GM18498 (cell line): ENCODE measurements around the gene DEPDC5.
"Not testable (repeated sequence)": the region's sequence is repeated elsewhere in the genome, so short reads cannot be mapped to it uniquely, and the experiment has no call there.

Source experiments
- ATAC-seq: cut with Tn5 transposase; IDR thresholded peaks from one replicate; pipeline ENCODE4 v1.9.1; 2021; ENCODE audit warnings: mild to moderate bottlenecking, moderate library complexity; ENCODE audit not compliant: unreplicated experiment

DEPDC5 gene

DNA sequence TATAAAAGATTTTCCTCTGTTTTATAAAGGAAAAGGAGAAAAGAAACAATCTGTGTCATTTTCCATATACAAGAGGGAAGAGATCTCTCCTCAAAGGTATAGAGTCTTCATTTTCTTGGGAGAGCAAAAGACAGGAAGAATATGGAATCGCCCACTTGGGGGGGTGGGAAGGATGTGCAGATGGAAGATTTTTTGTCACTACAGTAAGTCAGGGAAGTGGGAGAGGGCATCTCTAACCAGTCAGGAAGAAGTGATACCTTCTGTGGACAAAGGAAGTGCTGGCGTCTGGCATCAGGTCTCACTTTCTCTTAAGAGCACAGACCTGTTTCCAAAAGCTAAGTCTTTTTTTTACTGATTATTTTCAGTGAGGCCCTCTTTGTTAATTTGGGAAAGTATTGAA, 5.3 kb upstream of the DEPDC5 start:
- ATAC-seq: no peak

DNA sequence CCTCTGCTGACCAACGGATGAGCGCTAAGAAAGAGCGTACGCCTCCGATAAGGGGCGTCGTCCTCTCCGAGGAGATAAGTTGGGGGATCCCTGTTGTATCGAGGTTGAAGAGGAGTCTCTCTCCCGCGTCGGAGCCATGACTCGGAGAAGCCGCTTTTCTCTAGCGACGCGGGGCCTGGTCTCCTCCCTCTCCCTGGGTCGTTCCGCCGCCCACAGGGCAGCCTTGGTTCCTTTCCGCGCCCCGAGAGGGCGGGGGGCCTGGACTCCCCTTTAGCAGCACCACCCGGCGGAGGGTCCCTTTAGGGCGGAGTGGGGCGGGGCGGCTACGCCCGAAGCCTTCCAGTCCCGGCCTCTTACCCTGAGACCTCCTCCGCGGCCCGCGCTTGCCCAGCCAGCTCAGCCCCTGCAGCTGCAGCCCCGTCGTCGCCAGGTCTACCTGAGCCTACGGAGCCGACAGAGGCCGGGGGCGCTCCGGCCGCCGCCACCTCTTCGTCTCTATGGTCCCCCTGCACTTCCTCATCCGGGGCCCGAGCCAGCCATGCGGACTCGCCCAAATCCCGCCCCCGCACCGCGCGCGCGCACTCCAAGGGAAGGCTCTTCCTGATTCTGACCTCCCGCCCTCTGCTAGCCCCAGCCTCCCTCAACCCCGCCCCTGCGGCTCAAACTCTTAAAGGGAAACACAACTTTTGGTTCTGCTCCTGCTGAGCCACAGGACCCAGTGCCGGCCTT, 4.0 kb upstream of the DEPDC5 start, which contains the start of gene PRR14L:
PRR14L (minus strand) TSS at position 497 of the 729 bp plus-strand sequence. CDS start 11,272 bp downstream, outside the sequence.
- peak; percentile 67 for ATAC-seq

DNA sequence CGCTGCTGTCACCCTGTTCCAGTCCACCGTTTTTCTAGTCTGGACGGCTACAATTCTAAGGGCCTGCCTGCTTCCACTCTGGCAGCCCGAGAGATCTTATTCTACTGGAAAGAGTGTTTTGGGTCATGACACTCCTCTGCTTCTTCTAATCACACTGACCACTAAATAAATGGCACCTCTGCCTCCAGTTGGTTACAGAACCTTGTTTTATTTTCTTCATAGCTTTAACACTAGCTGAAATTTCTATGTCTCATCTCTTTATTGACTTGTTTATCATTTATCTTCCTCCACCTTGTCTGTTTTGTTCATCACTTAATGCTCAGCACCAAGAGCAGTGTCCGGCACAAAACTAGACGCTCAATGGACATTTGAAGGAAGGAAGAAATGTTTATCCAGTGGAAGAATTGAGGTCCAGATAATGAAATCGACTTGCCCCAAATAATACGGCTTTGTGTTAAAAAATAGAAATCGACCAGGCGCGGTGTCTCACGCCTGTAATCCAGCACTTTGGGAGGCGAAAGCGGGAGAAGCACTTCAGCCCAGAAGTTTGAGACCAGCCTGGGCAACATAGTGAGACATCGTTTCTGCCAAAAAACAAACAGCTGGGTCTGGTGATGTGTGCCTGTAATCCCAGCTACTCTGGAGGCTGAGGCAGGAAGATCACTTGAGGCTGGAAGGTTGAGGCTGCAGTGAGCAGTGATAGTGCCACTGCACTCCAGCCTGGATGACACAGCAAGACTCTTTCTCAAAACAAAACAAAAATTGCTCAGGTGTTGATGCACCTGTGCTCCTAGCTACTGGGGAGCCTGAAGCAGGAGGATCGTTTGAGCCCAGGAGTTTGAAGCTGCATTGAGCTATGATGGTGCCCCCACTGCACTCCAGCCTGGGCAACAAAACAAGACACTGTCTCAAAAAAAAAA, 3.2 kb upstream of the DEPDC5 start:
- ATAC-seq: no peak

DNA sequence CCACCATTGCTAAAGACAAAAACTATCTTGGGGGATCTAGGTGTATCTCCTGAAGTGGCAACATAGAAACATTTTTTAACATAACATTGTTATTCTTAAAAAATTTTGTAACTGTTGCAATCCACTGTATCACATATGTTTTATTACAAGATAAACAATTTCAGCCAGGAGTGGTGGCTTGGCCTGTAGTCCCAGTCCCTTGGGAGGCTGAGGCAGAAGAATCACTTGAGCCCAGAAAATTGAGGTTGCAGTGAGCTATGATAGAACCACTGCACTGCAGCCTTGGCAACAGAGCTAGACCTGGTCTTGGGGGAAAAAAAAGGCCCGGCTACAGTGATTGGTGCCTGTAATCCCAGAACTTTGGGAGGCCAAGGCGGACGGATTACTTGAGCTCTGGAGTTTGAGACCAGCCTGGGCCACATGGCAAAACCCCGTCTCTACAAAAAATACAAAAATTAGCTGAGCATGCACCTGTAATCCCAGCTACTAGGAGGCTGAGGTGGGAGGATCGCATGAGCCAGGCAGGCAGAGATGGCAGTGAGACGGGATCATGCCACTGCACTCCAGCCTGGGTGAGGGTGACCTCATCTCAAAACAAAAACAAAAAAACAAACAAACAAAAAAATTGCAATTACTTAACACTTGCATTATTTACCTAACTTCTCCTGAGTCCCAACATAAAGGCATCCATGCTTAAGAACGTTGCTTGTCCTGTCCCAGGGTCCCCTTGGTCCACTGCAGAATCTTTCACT, 1.5 kb upstream of the DEPDC5 start:
- no peak for ATAC-seq

DNA sequence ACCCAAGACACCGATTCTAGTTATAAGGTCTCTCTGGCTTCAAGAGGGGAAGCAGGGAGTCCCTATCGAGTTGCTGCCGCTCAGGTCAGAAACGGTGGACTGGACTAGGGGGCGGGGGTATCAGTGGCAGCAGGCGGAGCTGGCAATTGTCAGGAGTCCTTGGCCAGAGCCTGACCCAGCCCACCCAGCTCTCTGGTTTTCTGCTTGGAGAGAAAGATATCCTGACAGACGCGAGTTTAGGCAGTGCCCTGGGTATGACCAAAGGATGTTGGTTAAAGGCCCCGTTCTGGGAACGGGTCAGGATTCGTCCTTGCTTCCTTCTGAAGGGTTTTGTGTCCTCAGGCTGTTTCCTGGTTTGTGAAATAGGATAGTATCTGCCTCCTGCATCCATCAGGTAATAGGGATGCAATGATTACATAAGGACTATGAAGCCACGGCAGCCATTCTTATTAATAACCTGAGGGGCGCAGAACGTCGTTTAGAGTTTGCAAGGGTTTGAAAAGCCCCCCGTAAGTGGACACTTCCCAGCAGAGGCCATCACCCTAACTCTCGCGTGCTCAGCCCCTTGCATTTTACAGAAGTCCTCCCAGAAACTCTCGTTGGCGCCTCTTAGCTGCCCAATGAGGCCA, 700 bp upstream of the DEPDC5 start:
- no peak for ATAC-seq

DNA sequence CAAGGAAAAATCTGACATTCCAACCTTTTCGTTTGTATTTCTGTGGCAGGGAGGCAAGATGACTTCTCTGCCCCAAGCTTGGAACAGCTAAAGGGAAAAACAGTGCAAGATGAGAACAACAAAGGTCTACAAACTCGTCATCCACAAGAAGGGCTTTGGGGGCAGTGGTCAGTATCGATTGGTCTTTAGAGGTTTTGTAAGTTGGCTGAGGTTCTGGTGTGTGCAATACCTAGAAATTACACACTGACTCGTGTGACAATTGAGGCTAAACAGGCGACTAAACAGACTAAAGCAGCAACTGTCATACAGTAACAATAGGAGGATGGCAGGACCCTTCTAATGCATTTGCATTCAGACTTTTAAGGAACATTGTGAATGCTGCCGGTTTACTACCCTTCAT, 994 bp downstream of the DEPDC5 start:
- no peak for ATAC-seq

DNA sequence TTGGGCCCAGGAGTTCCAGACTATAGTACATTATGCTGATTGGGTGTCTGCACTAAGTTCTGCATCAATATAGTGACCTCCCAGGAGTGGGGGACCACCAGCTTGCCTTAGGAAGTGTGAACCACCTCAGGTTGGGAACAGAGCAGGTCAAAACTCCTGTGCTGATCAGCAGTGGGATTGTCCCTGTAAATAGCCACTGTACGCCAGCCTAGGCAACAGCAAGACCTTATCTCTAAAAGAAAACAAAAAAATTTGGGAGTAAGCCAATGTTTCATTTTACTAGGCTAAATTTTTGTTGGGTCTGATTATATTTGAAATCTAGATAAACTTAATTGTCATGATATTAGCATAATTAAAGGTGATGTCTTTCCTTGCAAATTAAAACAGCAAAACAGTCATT, 3.4 kb downstream of the DEPDC5 start:
- no peak for ATAC-seq

DNA sequence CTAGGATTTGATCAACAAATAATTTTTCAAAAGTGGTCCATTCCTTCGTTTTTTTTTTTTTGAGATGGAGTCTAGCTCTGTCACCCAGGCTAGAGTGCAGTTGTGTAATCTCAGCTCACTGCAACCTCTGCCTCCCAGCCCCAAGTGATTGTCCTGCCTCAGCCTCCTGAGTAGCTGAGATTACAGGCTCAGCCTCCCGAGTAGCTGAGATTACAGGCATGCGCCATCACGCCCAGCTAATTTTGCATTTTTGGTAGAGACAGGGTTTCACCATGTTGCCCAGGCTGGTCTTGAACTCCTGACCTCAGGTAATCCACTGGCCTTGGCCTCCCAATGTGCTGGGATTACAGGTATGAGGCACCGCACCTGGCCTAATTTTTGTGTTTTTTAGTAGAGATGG, 5.0 kb downstream of the DEPDC5 start:
- not testable (repeated sequence) for ATAC-seq

DNA sequence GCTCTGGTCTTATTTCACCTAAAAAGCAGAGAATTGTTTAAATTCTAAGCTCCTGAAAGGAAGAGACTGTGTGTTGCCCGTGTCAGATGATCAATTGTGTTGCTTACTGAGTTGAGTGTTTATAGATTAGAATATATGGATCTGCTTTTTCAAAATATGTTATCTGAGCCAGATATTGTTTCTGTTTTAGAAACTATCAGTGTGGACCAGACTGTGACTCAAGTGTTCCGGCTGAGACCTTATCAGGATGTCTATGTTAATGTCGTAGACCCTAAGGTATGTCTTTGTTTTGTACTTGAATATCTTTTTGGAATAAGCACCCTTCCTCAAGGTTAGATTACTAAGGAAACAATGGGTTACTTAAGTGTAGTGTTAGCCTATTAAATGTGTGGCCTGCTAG, 11.0 kb downstream of the DEPDC5 start:
- no peak for ATAC-seq

DNA sequence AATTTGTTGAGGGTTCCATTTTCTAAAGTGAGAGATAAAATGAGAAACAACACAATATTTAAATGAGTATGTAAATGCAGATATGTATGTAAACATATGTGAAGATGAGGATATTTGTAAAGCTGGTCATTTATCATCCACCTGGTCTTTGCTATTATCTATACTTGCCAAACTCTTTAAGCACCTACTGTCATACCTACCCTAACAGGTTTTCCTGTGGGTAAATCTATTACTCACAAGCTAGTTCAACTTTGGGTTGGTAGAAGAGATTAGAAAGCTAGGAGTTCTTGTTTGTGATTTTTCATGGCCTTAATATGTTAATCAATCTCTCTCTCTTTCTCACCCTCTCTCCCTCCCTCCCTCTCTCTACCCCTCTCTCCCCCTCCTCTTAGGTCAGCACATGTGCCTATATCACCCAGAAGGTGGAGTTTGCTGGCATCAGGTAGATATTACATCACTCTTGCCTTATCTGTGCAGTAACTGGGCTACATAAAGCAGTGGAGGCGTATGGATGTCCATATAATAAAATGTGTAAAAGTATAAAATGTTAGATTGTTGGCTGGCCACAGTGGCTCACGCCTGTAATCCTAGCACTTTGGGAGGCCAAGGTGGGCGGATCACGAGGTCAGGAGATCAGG, 14.7 kb downstream of the DEPDC5 start:
- ATAC-seq: no peak

DNA sequence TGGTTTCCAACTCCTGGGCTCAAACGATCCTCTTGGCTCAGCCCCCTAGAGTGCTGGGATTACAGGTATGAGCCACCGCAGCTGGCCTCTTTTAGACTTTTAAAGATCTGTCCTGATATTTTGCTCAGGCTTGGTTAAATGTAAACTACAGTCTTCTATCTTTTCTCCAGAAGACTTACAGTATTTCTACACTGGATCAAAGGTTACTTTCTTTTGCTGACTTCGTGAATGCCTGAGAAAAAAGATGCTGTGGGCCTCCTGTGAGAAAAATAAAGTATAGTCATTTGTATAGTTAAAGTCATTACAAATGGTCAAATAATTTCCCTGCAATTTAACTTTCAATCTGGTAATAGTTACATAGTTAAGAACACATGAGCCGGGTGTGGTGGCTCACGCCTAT, 19.6 kb downstream of the DEPDC5 start:
- no peak for ATAC-seq

DNA sequence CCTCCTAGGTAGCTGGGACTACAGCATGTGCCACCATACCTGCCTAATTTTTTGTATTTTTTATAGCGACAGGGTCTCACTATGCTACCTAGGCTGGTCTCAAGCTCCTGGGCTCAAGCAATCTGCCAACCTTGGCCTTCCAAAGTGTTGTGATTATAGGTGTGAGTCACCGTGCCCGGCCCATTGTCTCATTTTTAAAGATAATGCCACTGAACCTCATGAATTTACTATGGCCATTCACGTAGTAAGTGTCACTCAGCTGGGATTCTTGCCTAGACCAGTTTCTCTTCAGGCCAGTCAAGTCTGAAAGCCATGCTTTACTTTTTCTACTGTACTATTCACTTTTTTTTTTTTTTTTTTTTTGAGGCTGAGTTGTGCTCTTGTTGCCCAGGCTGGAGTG, 22.4 kb downstream of the DEPDC5 start:
- no peak for ATAC-seq

DNA sequence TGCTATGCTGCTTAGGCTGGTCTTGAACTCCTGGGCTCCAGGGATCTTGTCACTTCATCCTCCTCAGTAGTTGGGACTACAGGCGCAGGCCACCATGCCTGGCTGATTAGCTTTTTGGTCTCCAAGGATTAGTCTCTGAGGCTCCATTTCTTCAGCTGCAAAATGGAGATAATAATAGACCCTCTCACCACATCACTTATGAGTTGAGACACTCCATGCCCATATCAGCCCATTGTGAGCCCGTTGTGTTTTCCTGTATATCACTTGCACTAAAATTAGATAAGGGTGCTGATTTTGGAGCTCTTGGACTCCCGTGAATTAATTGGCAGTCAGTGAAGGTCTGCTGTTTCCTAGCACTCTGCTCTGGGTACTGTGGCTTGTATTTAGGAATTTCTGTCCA, 36.0 kb downstream of the DEPDC5 start:
- no peak for ATAC-seq

DNA sequence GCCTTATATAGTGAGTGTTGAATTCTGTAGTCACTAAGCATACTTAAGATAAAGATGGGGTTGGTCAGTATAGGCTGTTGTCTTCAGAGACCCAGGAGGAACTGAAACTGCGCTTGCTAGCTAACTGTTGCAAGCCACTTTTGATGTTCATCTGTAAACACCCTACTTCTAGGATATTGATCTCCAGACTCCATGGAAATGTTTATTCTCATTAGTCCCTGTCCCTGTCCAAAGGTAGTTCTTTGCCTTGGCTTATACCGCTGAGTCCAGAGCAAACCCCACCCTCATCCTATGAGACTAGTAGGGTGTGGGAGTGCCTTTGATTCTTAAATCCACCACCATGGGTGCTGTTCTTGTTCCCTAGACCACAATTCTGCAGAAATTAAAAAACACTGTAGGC, 36.4 kb downstream of the DEPDC5 start:
- ATAC-seq: no peak

DNA sequence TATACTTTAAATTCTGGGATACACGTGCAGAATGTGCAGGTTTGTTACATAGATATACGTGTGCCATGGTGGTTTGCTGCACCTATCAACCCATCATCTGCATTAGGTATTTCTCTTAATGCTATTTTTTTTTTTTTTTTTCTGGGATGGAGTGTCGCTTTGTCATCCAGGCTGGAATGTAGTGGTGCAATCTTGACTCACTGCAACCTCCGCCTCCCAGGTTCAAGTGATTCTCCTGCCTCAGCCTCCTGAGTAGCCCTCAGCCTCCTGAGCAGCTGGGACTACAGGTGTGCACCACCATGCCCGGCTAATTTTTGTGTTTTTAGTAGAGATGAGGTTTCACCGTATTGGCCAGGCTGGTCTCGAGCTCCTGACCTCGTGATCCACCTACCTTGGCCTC, 45.5 kb downstream of the DEPDC5 start:
- not testable (repeated sequence) for ATAC-seq

DNA sequence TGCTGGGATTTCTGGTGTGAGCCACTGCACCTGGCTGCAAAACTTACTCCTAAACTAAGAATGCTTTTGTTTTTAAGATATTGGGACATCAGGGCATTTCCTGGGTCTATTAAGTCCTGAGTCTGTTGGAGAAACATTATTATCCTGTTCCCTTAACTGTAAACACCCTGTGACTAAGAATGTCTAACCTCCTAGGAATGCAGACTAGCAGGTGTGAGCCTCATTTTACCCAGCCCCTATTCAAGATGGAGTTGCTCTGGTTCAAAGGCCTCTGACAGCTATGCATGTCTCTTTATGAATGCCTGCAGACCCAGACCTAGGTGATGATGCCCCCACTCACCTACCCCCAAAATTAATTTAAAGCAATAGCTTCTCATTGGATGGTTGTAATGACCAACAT, 46.2 kb downstream of the DEPDC5 start:
- ATAC-seq: no peak

DNA sequence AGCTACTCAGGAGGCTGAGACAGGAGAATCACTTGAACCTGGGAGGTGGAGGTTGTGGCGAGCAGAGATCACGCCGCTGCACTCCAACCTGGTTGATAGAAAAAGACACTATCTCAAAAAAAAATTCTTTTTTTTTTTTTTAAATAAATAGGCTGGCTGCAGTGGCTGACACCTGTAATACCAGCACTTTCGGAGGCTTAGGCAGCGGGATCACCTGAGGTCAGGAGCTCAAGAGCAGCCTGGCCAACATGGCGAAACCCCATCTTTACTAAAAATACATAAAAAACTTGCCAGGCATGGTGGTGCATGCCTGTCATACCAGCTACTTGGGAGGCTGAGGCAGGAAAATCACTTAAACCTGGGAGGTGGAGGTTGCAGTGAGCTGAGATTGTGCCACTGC, 47.0 kb downstream of the DEPDC5 start:
- not testable (repeated sequence) for ATAC-seq

DNA sequence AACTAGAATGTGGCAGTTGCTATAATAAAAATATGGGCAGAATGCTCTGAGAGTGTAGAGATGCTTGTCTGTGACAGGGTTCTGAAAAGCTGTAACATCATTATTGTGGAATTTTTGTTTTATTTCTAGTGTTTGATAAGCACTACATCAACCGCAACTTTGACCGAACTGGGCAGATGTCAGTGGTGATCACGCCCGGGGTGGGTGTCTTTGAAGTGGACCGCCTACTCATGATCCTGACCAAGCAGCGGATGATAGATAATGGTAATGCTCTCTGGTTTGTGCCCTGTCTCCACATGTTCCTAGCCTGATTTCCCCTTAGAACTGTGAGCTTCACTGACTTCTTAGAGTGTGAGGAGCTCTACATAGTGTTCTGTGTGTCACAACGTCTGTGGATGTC, 48.8 kb downstream of the DEPDC5 start:
- no peak for ATAC-seq

DNA sequence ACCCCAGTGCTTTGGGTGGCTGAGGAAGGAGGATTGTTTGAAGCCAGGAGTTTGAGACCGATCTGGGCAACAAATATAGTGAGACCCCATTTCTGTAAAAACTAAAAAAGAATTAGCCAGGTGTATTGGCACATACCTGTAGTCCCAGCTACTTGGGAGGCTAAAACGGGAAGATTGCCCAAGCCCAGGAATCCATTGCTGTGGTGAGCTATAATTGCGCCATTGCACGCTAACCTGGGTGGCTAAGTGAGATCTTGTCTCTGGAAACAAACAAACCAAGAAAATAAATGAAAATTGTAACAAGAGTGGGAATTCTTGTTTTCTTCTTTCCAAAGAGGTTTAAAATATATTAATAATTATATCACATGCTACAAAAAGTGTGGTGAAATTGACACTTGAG, 52.9 kb downstream of the DEPDC5 start:
- no peak for ATAC-seq

DNA sequence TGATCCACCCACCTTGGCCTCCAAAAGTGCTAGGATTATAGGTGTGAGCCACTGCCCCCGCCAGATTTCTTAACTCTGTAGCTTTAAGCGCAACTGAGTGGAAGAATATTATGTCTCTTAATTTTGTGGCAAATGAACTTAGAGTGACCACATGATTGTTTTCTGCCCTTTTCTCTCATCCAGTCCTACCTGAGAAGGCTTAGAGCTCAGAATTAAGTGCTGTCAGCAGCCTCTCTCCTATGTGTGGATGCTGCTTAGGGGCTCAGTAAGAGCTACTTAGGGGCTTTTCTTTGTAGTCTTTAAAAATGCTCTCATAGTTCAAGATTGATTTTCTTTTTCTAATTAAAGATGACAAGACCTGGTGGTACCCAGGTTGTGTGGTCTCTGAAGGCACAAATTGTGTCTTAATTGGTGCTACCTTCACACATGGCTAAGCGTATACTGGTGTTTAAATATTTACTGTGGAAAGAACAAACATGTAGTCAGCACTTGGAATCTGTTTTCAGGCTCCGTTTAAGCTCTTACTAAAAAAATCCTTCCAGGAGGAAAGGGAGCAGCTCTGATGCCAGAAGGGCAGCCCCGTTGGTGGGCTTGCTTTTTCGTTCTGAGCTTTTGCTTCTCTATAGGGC, 59.3 kb downstream of the DEPDC5 start:
- ATAC-seq: no peak
